NCI-H226 (cell line): ENCODE results near the gene BMPR2.
"Not testable (repeated sequence)": the region's sequence is repeated elsewhere in the genome, so short reads cannot be mapped to it uniquely, and the experiment has no call there.

Experiments
- DNase-seq: peaks from one replicate; pipeline ENCODE4 v3.0.0-alpha.2; 2015

Gene BMPR2

GRCh38 chr2:202542142-202542541 is 166.0 kb downstream of the BMPR2 start:
- DNase-seq: no peak

GRCh38 chr2:202545523-202545922 is 169.4 kb downstream of the BMPR2 start:
- no peak for DNase-seq

DNA sequence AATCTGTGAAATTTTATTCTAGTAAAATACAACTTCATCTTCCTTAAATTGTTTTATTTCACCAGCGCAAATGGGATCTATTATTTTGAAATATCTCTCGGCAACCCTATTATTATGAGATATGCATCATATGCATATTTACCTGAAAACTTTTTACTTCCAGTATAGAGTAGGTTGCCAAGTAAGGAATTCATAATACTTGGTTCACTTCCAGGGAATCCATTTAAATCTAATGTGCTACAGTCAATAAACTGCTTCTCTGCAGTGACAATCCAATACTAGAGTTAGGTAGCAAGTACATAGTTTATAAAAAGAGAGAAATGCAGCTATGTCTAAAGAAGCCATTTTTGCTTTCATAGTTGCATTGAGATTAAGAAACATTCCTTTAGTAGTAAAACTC is 169.8 kb downstream of the BMPR2 start:
- no peak for DNase-seq

- DNase-seq: peak; percentile 9
Observed at GRCh38 chr2:202546499-202547141, 170.5 kb downstream of the BMPR2 start.

DNA sequence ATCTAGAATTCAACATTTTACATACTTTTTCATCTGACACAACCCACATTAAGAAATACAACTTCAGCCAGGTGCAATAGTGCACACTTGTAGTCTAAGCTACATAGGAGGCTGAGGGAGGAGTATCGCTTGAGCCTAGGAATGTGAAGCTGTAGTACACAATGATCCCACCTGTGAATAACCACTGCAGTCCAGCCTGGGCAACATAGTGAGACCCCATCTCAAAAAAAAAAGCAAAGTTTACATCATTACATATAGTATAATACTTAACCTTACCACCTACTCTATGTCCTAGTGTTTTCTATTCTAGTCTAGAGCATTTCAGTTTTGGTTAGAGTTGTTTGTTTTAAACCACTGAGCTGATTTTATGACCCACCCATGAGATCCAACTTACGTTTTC is 172.1 kb downstream of the BMPR2 start:
- DNase-seq: no peak

- not testable (repeated sequence) for DNase-seq
Observed at GRCh38 chr2:202551000-202551399, 174.9 kb downstream of the BMPR2 start.

DNA sequence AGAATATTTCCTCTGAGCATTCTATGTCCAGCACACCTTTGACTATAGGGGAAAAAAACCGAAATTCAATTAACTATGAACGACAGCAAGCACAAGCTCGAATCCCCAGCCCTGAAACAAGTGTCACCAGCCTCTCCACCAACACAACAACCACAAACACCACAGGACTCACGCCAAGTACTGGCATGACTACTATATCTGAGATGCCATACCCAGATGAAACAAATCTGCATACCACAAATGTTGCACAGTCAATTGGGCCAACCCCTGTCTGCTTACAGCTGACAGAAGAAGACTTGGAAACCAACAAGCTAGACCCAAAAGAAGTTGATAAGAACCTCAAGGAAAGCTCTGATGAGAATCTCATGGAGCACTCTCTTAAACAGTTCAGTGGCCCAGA is 179.2 kb downstream of the BMPR2 start:
- DNase-seq: no peak

- no peak for DNase-seq
Observed at GRCh38 chr2:202560200-202560599, 184.1 kb downstream of the BMPR2 start.

DNA sequence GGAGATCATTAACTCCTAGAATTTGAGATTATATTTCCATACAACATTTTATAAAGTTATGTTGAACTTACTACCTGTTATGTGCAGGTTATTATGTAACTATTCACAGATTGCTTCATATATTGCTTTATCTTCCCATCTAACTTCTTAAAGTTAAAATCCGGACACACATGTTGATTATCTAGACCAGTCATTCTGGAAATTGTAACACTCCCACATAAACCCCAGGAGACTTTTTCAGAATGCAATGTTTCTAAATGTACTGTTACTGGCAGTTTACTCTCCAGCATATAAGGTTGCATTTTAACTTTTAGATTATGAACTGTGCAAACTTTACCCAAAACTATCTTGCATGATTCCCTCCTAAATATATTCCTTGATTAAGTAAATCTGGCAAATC is 188.1 kb downstream of the BMPR2 start:
- peak; percentile 8 for DNase-seq

GRCh38 chr2:202566286-202566685 is 190.2 kb downstream of the BMPR2 start:
- no peak for DNase-seq

DNA sequence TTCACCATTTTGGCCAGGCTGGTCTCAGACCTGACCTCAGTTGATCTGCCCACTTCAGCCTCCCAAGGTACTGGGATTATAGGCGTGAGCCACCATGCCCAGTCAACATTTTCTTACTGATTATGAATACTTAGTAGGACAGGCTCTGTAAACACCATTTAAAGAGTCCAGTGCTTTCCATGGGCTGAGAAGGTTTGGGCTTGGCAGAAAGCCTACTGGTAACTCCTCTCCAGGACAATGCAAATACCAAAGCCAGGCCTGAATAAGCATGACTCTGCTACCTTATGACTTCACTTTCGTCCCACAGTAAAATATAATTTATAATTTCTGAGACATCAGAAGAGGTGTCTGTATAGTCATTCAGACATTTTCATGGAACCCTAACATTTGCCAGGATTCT is 198.4 kb downstream of the BMPR2 start:
- no peak for DNase-seq

DNA sequence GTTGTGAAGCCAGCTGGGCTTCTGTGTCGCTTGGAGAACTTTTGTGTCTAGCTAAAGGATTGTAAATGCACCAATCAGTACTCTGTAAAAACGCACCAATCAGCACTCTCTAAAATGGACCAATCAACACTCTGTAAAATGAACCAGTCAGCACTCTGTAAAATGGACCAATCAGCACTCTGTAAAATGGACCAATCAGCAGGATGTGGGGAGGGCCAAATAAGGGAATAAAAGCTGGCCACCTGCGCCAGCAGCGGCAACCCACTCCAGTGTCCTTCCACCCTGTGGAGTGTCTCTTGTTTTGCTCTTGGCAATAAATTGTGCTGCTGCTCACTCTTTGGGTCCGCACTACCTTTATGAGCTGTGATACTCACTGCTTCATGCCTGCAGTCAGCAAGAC is 199.1 kb downstream of the BMPR2 start:
- DNase-seq: not testable (repeated sequence)

GRCh38 chr2:202577250-202578183 is 201.4 kb downstream of the BMPR2 start:
- DNase-seq: no peak

DNA sequence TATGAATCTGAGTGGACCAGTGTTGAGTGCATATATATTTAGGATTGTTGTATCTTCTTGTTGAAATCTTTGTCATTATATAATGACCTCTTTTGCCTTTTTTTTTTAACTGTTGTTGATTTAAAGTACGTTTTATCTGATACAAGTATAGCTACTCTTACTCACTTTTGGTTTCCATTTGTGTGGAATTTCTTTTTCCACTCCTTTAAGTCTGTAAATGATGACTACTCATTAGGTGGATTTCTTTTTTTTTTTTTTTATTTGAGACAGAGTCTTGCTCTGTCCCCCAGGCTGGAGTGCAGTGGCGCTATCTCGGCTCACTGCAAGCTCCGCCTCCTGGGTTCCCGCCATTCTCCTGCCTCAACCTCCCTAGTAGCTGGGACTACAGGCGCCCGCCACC is 206.7 kb downstream of the BMPR2 start:
- not testable (repeated sequence) for DNase-seq

GRCh38 chr2:202583709-202584219 is 207.6 kb downstream of the BMPR2 start:
- no peak for DNase-seq

GRCh38 chr2:202588647-202589581 is 212.8 kb downstream of the BMPR2 start:
- DNase-seq: peak; percentile 26

- no peak for DNase-seq
Observed at GRCh38 chr2:202589582-202589949, 213.4 kb downstream of the BMPR2 start.

GRCh38 chr2:202592566-202592965 is 216.4 kb downstream of the BMPR2 start:
- no peak for DNase-seq

DNA sequence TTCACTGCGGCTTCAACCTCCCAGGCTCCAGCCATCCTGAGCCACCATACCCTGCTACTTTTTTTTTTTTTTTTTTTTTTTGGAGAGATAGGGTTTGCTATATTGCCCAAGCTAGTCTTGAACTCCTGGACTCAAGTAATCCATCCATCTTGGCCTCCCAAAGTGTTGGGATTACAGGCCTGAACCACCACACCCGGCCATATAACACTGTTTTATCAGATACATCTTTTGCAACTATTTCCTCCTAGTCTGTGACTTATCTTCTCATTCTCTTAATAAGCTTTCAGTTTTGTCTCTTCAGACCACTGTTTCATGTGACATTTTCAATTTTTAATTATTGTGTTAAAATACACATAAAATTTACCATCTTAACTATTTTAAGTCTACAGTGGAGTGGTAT is 223.0 kb downstream of the BMPR2 start:
- no peak for DNase-seq

- no peak for DNase-seq
Observed at GRCh38 chr2:202599911-202600310, 223.8 kb downstream of the BMPR2 start.

DNA sequence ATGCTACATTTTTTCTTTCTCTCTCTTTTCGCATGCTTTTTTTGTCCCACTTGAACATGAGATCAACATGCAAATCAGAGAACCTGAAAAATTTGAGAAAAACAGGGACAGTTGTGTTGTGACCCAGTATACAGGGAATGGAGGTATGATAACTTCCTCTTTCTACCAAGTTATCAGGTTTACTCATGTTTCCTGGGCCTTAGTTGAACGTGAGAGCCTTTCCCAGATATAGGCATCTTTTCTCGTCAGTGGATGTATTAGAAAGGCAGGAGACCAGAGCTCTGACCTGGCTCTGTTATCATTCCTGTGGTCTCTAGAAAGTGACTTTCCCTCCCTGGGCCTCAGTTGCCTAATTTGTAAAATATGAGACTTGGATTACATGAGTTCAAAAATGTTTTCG is 228.6 kb downstream of the BMPR2 start:
- no peak for DNase-seq

DNA sequence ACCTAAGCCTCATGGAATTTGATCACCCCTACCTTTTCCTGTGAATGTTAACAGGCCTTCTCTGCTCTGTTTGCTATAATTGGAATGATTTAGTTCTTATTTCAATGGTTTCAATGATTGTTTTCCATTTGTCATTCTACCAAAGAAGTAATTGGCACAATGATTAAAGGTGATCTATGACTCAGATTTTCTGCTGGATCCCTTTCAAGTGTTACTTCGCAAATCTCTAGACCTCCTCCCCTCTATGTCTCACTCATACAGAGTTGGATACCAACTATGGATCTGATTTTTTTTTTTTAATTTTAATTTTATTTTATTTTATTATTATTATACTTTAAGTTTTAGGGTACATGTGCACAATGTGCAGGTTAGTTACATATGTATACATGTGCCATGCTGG is 229.0 kb downstream of the BMPR2 start:
- DNase-seq: no peak
